Smooth muscle cell (in vitro differentiated cells): ENCODE data around the gene OCIAD1. TPM values are rescaled to one million over a fixed set of nuclear protein-coding genes. Genes with fewer than 3 reads are reported as not detected.

ENCODE experiments used
- DNase-seq: peaks from one replicate; lab custom pipeline; 2025; ENCODE audit not compliant: unreplicated experiment; lab: John Stamatoyannopoulos, UW
- H2AFZ ChIP-seq: fragments of 200-600 bp; sonication (generic); 2 replicates; pipeline ENCODE4 v1.6.0; 2016; ENCODE audit warnings: antibody characterized with exemption, low read depth, mild to moderate bottlenecking
- H3F3A ChIP-seq: fragments of 200-600 bp; sonication (generic); 2 replicates; pipeline ENCODE4 v1.6.0; 2017; ENCODE audit warnings: antibody characterized with exemption, low read depth
- H3K27ac ChIP-seq: fragments of 200-600 bp; sonication (generic); 2 replicates; pipeline ENCODE4 v1.5.1; 2016; ENCODE audit warnings: low read depth, mild to moderate bottlenecking
- H3K27me3 ChIP-seq: fragments of 200-600 bp; sonication (generic); 2 replicates; pipeline ENCODE4 v1.6.1; 2016; ENCODE audit warnings: low read depth, mild to moderate bottlenecking
- H3K36me3 ChIP-seq: fragments of 200-600 bp; sonication (generic); 2 replicates; pipeline ENCODE4 v1.5.1; 2016; ENCODE audit warnings: low read depth
- H3K4me1 ChIP-seq: fragments of 200-600 bp; sonication (generic); 2 replicates; pipeline ENCODE4 v1.5.1; 2016; ENCODE audit warnings: low read depth
- H3K4me2 ChIP-seq: fragments of 200-600 bp; sonication (generic); 2 replicates; pipeline ENCODE4 v1.6.0; 2016; ENCODE audit warnings: mild to moderate bottlenecking
- H3K4me3 ChIP-seq: fragments of 200-600 bp; sonication (generic); 2 replicates; pipeline ENCODE4 v1.5.1; 2016; ENCODE audit warnings: mild to moderate bottlenecking
- H3K79me2 ChIP-seq: fragments of 200-600 bp; sonication (generic); 2 replicates; pipeline ENCODE4 v1.6.0; 2016; ENCODE audit warnings: low read depth, mild to moderate bottlenecking
- H3K9ac ChIP-seq: fragments of 200-600 bp; sonication (generic); 2 replicates; pipeline ENCODE4 v1.6.0; 2016; ENCODE audit warnings: low read depth
- H3K9me3 ChIP-seq: fragments of 200-600 bp; sonication (generic); replicated peaks from 2 replicates; pipeline ENCODE4 v1.5.1; 2016; ENCODE audit warnings: low read depth
- H4K20me1 ChIP-seq: fragments of 200-600 bp; sonication (generic); 2 replicates; pipeline ENCODE4 v1.6.0; 2016; ENCODE audit warnings: low read depth
- CTCF ChIP-seq: fragments of 200-600 bp; sonication (generic); IDR thresholded peaks from 2 replicates; pipeline ENCODE4 v1.5.1; 2017; ENCODE audit warnings: borderline replicate concordance, mild to moderate bottlenecking, antibody characterized with exemption; ENCODE audit not compliant: insufficient read depth, poor library complexity, severe bottlenecking
- WGBS: methylation state at CpG from one replicate; pipeline ENCODE4 v1.1.7; 2016; ENCODE audit warnings: low lambda C conversion rate; 5-methylcytosine and 5-hydroxymethylcytosine counted together
- polyA plus RNA-seq: library from polyadenylated mRNA; unstranded; fragments of >200 nt; fragmentation: Nextera tagmentation; extraction: Ambion mirVana; gene quantifications from 2 replicates; pipeline ENCODE4 v1.2.1, GENCODE V29; 2016
- total RNA-seq: library from RNA; depleted of rRNA; stranded (reverse); fragments of >200 nt; gene quantifications from 2 replicates; pipeline ENCODE4 v1.2.3, GENCODE V29; 2014

Gene OCIAD1
- total and polyA plus RNA-seq, 2 experiments from 2014 or later, result 130 to 196 TPM

GRCh38 chr4:48904541-48905142, 73.8 kb downstream of the OCIAD1 start:
- DNase-seq, result no peak
- Histone ChIP-seq H3K79me2 (no peaks in the 10 kb centered on the region), H3K9ac (no peak overlapping the region), H3K27ac (no peak overlapping the region), H2AFZ (no peak overlapping the region), H3K36me3 (no peaks in the 10 kb centered on the region), H3K27me3 (no peaks in the 10 kb centered on the region), H3K9me3 (no peaks in the 10 kb centered on the region), H4K20me1 (no peaks in the 10 kb centered on the region), H3K4me2 (peak overlapping the region; percentile 34), H3K4me1 (peaks cover 9% of the 10 kb centered on the region), H3F3A (peaks cover 6% of the 10 kb centered on the region), H3K4me3 (no peak overlapping the region)
- 81% methylated on average over 3 of the region's 3 CpGs for WGBS
- TF ChIP-seq CTCF, result no peak

GRCh38 chr4:48905363-48906015, 74.6 kb downstream of the OCIAD1 start:
- H3K36me3 ChIP-seq, result no peaks in the 10 kb centered on the region
- H3K79me2 ChIP-seq, result no peaks in the 10 kb centered on the region
- peak overlapping the region; percentile 92 for H3K4me2 ChIP-seq
- no peaks in the 10 kb centered on the region for H4K20me1 ChIP-seq
- no peak overlapping the region for H3K9ac ChIP-seq
- no peak for DNase-seq
- WGBS, result 77% methylated on average over 9 of the region's 9 CpGs
- H2AFZ ChIP-seq, result peak overlapping the region; percentile 81
- H3K4me3 ChIP-seq, result peak overlapping the region; percentile 58
- peaks cover 6% of the 10 kb centered on the region for H3F3A ChIP-seq
- no peak overlapping the region for H3K27ac ChIP-seq
- H3K9me3 ChIP-seq, result no peaks in the 10 kb centered on the region
- peaks cover 9% of the 10 kb centered on the region for H3K4me1 ChIP-seq
- no peaks in the 10 kb centered on the region for H3K27me3 ChIP-seq
- TF ChIP-seq CTCF, result no peak

GRCh38 chr4:48906206-48907173, 75.6 kb downstream of the OCIAD1 start, which contains the start of gene OCIAD2:
TSS of gene OCIAD2 (minus strand) at chr4:48906774. CDS start at chr4:48904549, 2,225 bp downstream.
- Histone ChIP-seq H3K36me3 (no peaks in the 10 kb centered on the region), H4K20me1 (no peaks in the 10 kb centered on the region), H3K4me2 (peak within 1 kb of the TSS; percentile 92), H3K79me2 (no peaks in the 10 kb centered on the region), H2AFZ (peak within 1 kb of the TSS; percentile 81), H3K27ac (no peak within 1 kb of the TSS), H3K4me1 (peaks cover 9% of the 10 kb centered on the region), H3K27me3 (no peaks in the 10 kb centered on the region), H3K9me3 (no peaks in the 10 kb centered on the region), H3F3A (peaks cover 6% of the 10 kb centered on the region), H3K4me3 (peak within 1 kb of the TSS; percentile 58), H3K9ac (peak within 1 kb of the TSS; percentile 66)
- 16% methylated on average over 46 of the region's 65 CpGs for WGBS
- no peak for DNase-seq
- no peak for TF ChIP-seq CTCF
